ENCODE data around the gene SSH2.

The SSH2 gene

GRCh38 chr17:29778956-29779811, 150.8 kb downstream of the SSH2 start:
- DNase-seq (peak; percentile 80), ATAC-seq (ENCODE audit: insufficient read depth, low read depth) (peak; percentile 98)
- H3K4me1 ChIP-seq (ENCODE audit: insufficient read depth, low read length), result no peaks in the 10 kb centered on the region
- TF ChIP-seq CTCF (IDR thresholded peaks at IDR 0.05; ENCODE audit: borderline replicate concordance, extremely low read depth, low read length, poor library complexity, severe bottlenecking), result peak; percentile 83
- no peak for TF ChIP-seq EZH2 (IDR thresholded peaks at IDR 0.05; ENCODE audit: borderline replicate concordance, low read depth, low read length, severe bottlenecking)
- no peak overlapping the region for H2AFZ ChIP-seq (ENCODE audit: low read depth, low read length)
- peaks cover 11% of the 10 kb centered on the region for H3K36me3 ChIP-seq (ENCODE audit: insufficient read depth, low read length)
- no peak overlapping the region for H3K9ac ChIP-seq (ENCODE audit: low read depth, low read length)
- H3K4me3 ChIP-seq (ENCODE audit: low read depth in 1 of 2, low read length in 2 of 2), result no peak overlapping the region
- H3K9me3 ChIP-seq (ENCODE audit: insufficient read depth, low read length, severe bottlenecking), result no peaks in the 10 kb centered on the region
- no peaks in the 10 kb centered on the region for H3K79me2 ChIP-seq (ENCODE audit: insufficient read depth, low read length)
- no peak overlapping the region for H3K4me2 ChIP-seq (ENCODE audit: insufficient read depth, low read length)
- H3K27me3 ChIP-seq (ENCODE audit: insufficient read depth, low read length, poor library complexity), result no peaks in the 10 kb centered on the region
- H4K20me1 ChIP-seq (ENCODE audit: insufficient read depth, low read length), result no peaks in the 10 kb centered on the region
- H3K27ac ChIP-seq (ENCODE audit: low read length), result no peak overlapping the region

- TF ChIP-seq CTCF (IDR thresholded peaks at IDR 0.05; ENCODE audit: borderline replicate concordance, extremely low read depth, low read length, poor library complexity, severe bottlenecking) (no peak), EZH2 (IDR thresholded peaks at IDR 0.05; ENCODE audit: borderline replicate concordance, low read depth, low read length, severe bottlenecking) (no peak)
- DNase-seq (no peak), ATAC-seq (ENCODE audit: insufficient read depth, low read depth) (no peak)
These were observed 152.4 kb downstream of the SSH2 start for GRCh38 chr17:29777663-29778062.

GRCh38 chr17:29776026-29776425, 154.0 kb downstream of the SSH2 start:
- H3K79me2 ChIP-seq (ENCODE audit: insufficient read depth, low read length), result no peaks in the 10 kb centered on the region
- H3K36me3 ChIP-seq (ENCODE audit: insufficient read depth, low read length), result peaks cover 9% of the 10 kb centered on the region; the same call in 1 of the 2 replicates
- H2AFZ ChIP-seq (ENCODE audit: low read depth, low read length), result no peak overlapping the region
- no peak overlapping the region for H3K4me3 ChIP-seq (ENCODE audit: low read depth in 1 of 2, low read length in 2 of 2)
- H3K9ac ChIP-seq (ENCODE audit: low read depth, low read length), result no peak overlapping the region
- H3K27ac ChIP-seq (ENCODE audit: low read length), result no peak overlapping the region
- H3K4me1 ChIP-seq (ENCODE audit: insufficient read depth, low read length), result no peaks in the 10 kb centered on the region
- H3K9me3 ChIP-seq (ENCODE audit: insufficient read depth, low read length, severe bottlenecking), result no peaks in the 10 kb centered on the region
- ATAC-seq (ENCODE audit: insufficient read depth, low read depth) (no peak), DNase-seq (no peak)
- H3K4me2 ChIP-seq (ENCODE audit: insufficient read depth, low read length), result no peak overlapping the region
- no peaks in the 10 kb centered on the region for H4K20me1 ChIP-seq (ENCODE audit: insufficient read depth, low read length)
- TF ChIP-seq CTCF (IDR thresholded peaks at IDR 0.05; ENCODE audit: borderline replicate concordance, extremely low read depth, low read length, poor library complexity, severe bottlenecking) (no peak), EZH2 (IDR thresholded peaks at IDR 0.05; ENCODE audit: borderline replicate concordance, low read depth, low read length, severe bottlenecking) (no peak)
- H3K27me3 ChIP-seq (ENCODE audit: insufficient read depth, low read length, poor library complexity), result no peaks in the 10 kb centered on the region

More at GRCh38 chr17:29777663-29778062, 152.4 kb downstream of the SSH2 start:
- Histone ChIP-seq H3K4me2 (ENCODE audit: insufficient read depth, low read length) (no peak overlapping the region), H3K79me2 (ENCODE audit: insufficient read depth, low read length) (no peaks in the 10 kb centered on the region), H3K36me3 (ENCODE audit: insufficient read depth, low read length) (peaks cover 9% of the 10 kb centered on the region; the same call in 1 of the 2 replicates), H3K4me3 (ENCODE audit: low read depth in 1 of 2, low read length in 2 of 2) (no peak overlapping the region), H3K9me3 (ENCODE audit: insufficient read depth, low read length, severe bottlenecking) (no peaks in the 10 kb centered on the region), H3K27ac (ENCODE audit: low read length) (no peak overlapping the region), H3K27me3 (ENCODE audit: insufficient read depth, low read length, poor library complexity) (no peaks in the 10 kb centered on the region), H3K9ac (ENCODE audit: low read depth, low read length) (no peak overlapping the region), H4K20me1 (ENCODE audit: insufficient read depth, low read length) (no peaks in the 10 kb centered on the region), H2AFZ (ENCODE audit: low read depth, low read length) (no peak overlapping the region), H3K4me1 (ENCODE audit: insufficient read depth, low read length) (no peaks in the 10 kb centered on the region)
